ENCODE measurements around the gene NCOA7.

DNA sequence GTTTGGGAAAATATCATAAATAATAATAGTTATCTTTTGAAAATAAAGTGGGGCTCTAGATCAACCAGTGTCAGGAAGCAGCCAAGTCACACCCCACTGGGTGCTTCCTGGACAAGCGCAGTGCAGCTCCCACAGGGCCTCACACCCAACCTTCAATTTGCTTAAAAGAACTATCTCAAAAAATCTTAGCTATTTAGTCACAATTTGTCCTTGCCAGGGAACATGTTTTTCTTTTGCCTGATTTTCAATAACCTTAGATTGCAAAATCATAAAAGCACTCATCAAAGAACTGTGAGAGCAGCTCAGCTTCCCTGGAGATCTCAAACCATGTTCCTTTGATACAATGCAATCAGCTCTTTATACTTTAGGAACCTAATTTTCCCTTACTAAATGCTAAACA lies 1.6 kb upstream of the NCOA7 start:
- TF ChIP-seq GATA3 (IDR thresholded peaks at IDR 0.05; ENCODE audit: low read depth, low read length) (no peak), GATA2 (IDR thresholded peaks at IDR 0.05; ENCODE audit: low read depth, low read length) (no peak)

Data from SH-SY5Y (cell line).